Measurements from ENCODE around the gene KCTD7. TPM values are rescaled to one million over a fixed set of nuclear protein-coding genes. Genes with fewer than 3 reads are reported as not detected.

KCTD7 gene
- total RNA-seq (2022; extraction: Qiagen RNA extraction), result 4.2 to 7.4 TPM (median 5.6 TPM) in 5 replicates

DNA sequence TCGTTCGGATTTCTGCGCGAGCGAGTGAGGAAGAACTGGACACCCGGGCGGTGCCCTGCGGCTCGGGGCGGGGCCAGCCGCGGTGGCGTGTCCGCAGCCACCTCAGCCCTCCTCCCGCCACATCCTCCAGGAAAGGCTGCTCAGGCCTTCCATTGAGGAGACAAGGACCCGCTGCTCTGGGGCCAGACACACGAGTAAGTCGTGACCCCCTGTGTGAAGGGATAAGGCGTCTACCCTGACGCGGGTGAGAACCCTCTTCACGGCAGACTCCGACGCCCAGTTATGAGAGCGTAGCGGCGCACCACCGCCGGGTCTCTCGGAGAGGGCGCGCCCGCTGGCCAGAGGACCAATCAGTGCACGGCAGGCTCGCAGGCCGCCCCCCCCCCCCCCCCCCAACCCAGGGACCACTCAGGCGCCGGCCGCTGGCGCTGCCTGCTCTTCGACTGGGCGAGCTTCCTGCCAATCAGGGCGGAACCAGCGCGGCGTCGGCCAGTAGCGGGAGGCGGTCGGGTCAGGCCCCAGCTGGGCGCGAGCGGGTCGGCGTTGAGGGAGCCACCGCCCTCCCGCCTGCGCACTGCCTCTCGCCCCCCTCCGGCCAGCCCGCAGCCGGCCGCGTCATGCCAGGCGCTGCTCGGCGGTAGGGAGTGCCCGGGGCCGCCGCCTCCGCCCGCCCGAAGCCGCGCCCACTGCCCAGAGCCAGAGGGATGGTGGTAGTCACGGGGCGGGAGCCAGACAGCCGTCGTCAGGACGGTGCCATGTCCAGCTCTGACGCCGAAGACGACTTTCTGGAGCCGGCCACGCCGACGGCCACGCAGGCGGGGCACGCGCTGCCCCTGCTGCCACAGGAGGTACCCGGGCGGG, at the start of gene KCTD7:
Gene KCTD7 (plus strand): TSS at position 521 of the 861 bp plus-strand sequence. CDS start 184 bp downstream, at position 705.

Other genes starting within 250 kb of the KCTD7 start
- 23.6 to 29.1 TPM (median 27.0 TPM) in 5 replicates for gene RABGEF1, start 111.9 kb downstream of the KCTD7 start, total RNA-seq (2022; extraction: Qiagen RNA extraction)

Data from A549 treated with dexamethasone at 1 μM for 4 hours (cell line).